Amniotic epithelial cell (primary cell): ENCODE data around the gene NRIP1.
"Not testable (repeated sequence)": the region's sequence is repeated elsewhere in the genome, so short reads cannot be mapped to it uniquely, and the experiment has no call there.

ENCODE experiments used
- DNase-seq: peaks from one replicate; pipeline ENCODE4 v3.0.0-alpha.2; 2010; ENCODE audit warnings: low read depth

Gene NRIP1

GRCh38 chr21:14975136-14975919, 89.5 kb downstream of the NRIP1 start:
- DNase-seq, result no peak

- no peak for DNase-seq
These were observed 92.1 kb downstream of the NRIP1 start for GRCh38 chr21:14972678-14973077.

- no peak for DNase-seq
These were observed 96.0 kb downstream of the NRIP1 start for GRCh38 chr21:14968821-14969220.

GRCh38 chr21:14968029-14968428, 96.8 kb downstream of the NRIP1 start:
- peak; percentile 72 for DNase-seq

GRCh38 chr21:14964621-14965020, 100.2 kb downstream of the NRIP1 start:
- no peak for DNase-seq

- DNase-seq, result no peak
These were observed 102.6 kb downstream of the NRIP1 start for GRCh38 chr21:14962217-14962616.

GRCh38 chr21:14961502-14961901, 103.3 kb downstream of the NRIP1 start:
- no peak for DNase-seq

- no peak for DNase-seq
These were observed 105.5 kb downstream of the NRIP1 start for GRCh38 chr21:14959343-14959742.

GRCh38 chr21:14957836-14958235, 107.0 kb downstream of the NRIP1 start:
- DNase-seq, result peak; percentile 60

- DNase-seq, result peak; percentile 37
These were observed 108.0 kb downstream of the NRIP1 start for GRCh38 chr21:14956807-14957206.

GRCh38 chr21:14955936-14956520, 108.8 kb downstream of the NRIP1 start:
- no peak for DNase-seq

- DNase-seq, result peak; percentile 60
These were observed 111.9 kb downstream of the NRIP1 start for GRCh38 chr21:14952916-14953315.

- DNase-seq, result no peak
These were observed 115.2 kb downstream of the NRIP1 start for GRCh38 chr21:14949603-14950002.

GRCh38 chr21:14947613-14948160, 117.1 kb downstream of the NRIP1 start:
- no peak for DNase-seq

- no peak for DNase-seq
These were observed 119.6 kb downstream of the NRIP1 start for GRCh38 chr21:14945176-14945575.

- no peak for DNase-seq
These were observed 121.2 kb downstream of the NRIP1 start for GRCh38 chr21:14943616-14944015.

- peak; percentile 54 for DNase-seq
These were observed 121.9 kb downstream of the NRIP1 start for GRCh38 chr21:14942801-14943490.

- DNase-seq, result not testable (repeated sequence)
These were observed 137.5 kb downstream of the NRIP1 start for GRCh38 chr21:14927324-14927723.

GRCh38 chr21:14926186-14926585, 138.6 kb downstream of the NRIP1 start:
- no peak for DNase-seq

- peak; percentile 59 for DNase-seq
These were observed 141.3 kb downstream of the NRIP1 start for GRCh38 chr21:14923468-14923867.

- no peak for DNase-seq
These were observed 141.8 kb downstream of the NRIP1 start for GRCh38 chr21:14922980-14923379.

GRCh38 chr21:14918527-14918926, 146.3 kb downstream of the NRIP1 start:
- no peak for DNase-seq

- peak; percentile 24 for DNase-seq
These were observed 147.0 kb downstream of the NRIP1 start for GRCh38 chr21:14917762-14918161.
